WTC11 (cell line): ENCODE data around the gene ALDH3B1. TPM values are rescaled to one million over a fixed set of nuclear protein-coding genes. Genes with fewer than 3 reads are reported as not detected.

Source experiments
- ATAC-seq: fragments of 200-7000 bp; cut with Tn5 transposase; 2 replicates; pipeline ENCODE4 v1.10.0; 2021; ENCODE audit warnings: mild to moderate bottlenecking, moderate library complexity
- CTCF ChIA-PET: fragments of 300-600 bp; sonication (Branson Sonifier 250); formaldehyde crosslinking; loops from one replicate; lab custom pipeline; 2021; ENCODE audit warnings: antibody characterized with exemption; lab: Charles Lee
- POLR2A ChIA-PET: fragments of 350-600 bp; sonication (Branson Sonifier 250); formaldehyde crosslinking; loops from one replicate; lab custom pipeline; 2021; ENCODE audit warnings: antibody characterized with exemption; lab: Charles Lee
- DNase-seq: peaks from one replicate; pipeline ENCODE4 v3.0.0; 2021; ENCODE audit warnings: low spot score
- H3K27ac Mint-ChIP-seq: 2 replicates; pipeline ENCODE4 v1.8.0; 2021; ENCODE audit warnings: mixed read lengths
- H3K27me3 Mint-ChIP-seq: 2 replicates; pipeline ENCODE4 v1.8.0; 2021; ENCODE audit warnings: low read depth, mild to moderate bottlenecking, moderate library complexity, mixed read lengths
- H3K36me3 Mint-ChIP-seq: 2 replicates; pipeline ENCODE4 v1.8.0; 2021; ENCODE audit warnings: mixed read lengths
- H3K4me1 Mint-ChIP-seq: 2 replicates; pipeline ENCODE4 v1.8.0; 2022; ENCODE audit warnings: mixed read lengths
- H3K4me3 Mint-ChIP-seq: 2 replicates; pipeline ENCODE4 v1.8.0; 2021; ENCODE audit warnings: mild to moderate bottlenecking, moderate library complexity, mixed read lengths
- H3K9me3 Mint-ChIP-seq: 2 replicates; pipeline ENCODE4 v1.8.0; 2021; ENCODE audit warnings: mixed read lengths
- AFF4 ChIP-seq: sonication (generic); formaldehyde crosslinking; IDR thresholded peaks from 2 replicates; pipeline ENCODE4 v1.8.1; 2023; ENCODE audit warnings: mild to moderate bottlenecking, missing genetic modification reagents, borderline replicate concordance
- ATF1 ChIP-seq: sonication (generic); formaldehyde crosslinking; IDR thresholded peaks from 2 replicates; pipeline ENCODE4 v1.8.1; 2023; ENCODE audit warnings: mild to moderate bottlenecking, moderate library complexity, missing genetic modification reagents
- CREB1 ChIP-seq: sonication (generic); formaldehyde crosslinking; IDR thresholded peaks from 2 replicates; pipeline ENCODE4 v1.8.0; 2023; ENCODE audit warnings: mild to moderate bottlenecking, missing genetic modification reagents
- ESRRA ChIP-seq: sonication (generic); formaldehyde crosslinking; IDR thresholded peaks from 2 replicates; pipeline ENCODE4 v1.8.1; 2022; ENCODE audit warnings: mild to moderate bottlenecking, missing genetic modification reagents, borderline replicate concordance
- HMGXB4 ChIP-seq: sonication (generic); formaldehyde crosslinking; IDR thresholded peaks from 2 replicates; pipeline ENCODE4 v1.8.1; 2023; ENCODE audit warnings: mild to moderate bottlenecking, moderate library complexity, missing genetic modification reagents
- JUN ChIP-seq: sonication (generic); formaldehyde crosslinking; IDR thresholded peaks from 2 replicates; pipeline ENCODE4 v1.8.0; 2023; ENCODE audit warnings: mild to moderate bottlenecking, missing genetic modification reagents
- NR1H2 ChIP-seq: sonication (generic); formaldehyde crosslinking; IDR thresholded peaks from 2 replicates; pipeline ENCODE4 v1.9.0; 2021; ENCODE audit warnings: mild to moderate bottlenecking, moderate library complexity, missing genetic modification reagents
- NR3C1 ChIP-seq: sonication (generic); formaldehyde crosslinking; conservative IDR thresholded peaks from 2 replicates; pipeline ENCODE4 v1.8.1; 2023; ENCODE audit warnings: low read depth, mild to moderate bottlenecking, missing genetic modification reagents
- PRDM15 ChIP-seq: sonication (generic); formaldehyde crosslinking; IDR thresholded peaks from 2 replicates; pipeline ENCODE4 v1.8.0; 2022; ENCODE audit warnings: missing genetic modification reagents
- ZNF219 ChIP-seq: sonication (generic); formaldehyde crosslinking; IDR thresholded peaks from 2 replicates; pipeline ENCODE4 v1.8.0; 2023; ENCODE audit warnings: missing genetic modification reagents, mild to moderate bottlenecking, borderline replicate concordance
- ZNF263 ChIP-seq: sonication (generic); formaldehyde crosslinking; IDR thresholded peaks from 2 replicates; pipeline ENCODE4 v1.8.1; 2022; ENCODE audit warnings: low read depth, mild to moderate bottlenecking, moderate library complexity, missing genetic modification reagents
- ZNF423 ChIP-seq: fragments of 250-450 bp; sonication (Bioruptor Pico); IDR thresholded peaks from 2 replicates; pipeline ENCODE4 v2.1.2; 2022; ENCODE audit warnings: mild to moderate bottlenecking, moderate library complexity
- total RNA-seq: library from RNA; stranded (reverse); gene quantifications from 3 replicates; pipeline ENCODE4 v1.2.3, GENCODE V29; 2021
- TF ChIP-seq, protein P1 (sequence below): sonication (generic); formaldehyde crosslinking; IDR thresholded peaks from 2 replicates; pipeline ENCODE4 v1.8.1; 2022; ENCODE audit warnings: missing genetic modification reagents, borderline replicate concordance
- TF ChIP-seq, protein P2 (sequence below): sonication (generic); formaldehyde crosslinking; IDR thresholded peaks from 2 replicates; pipeline ENCODE4 v1.8.1; 2023; ENCODE audit warnings: mild to moderate bottlenecking, missing genetic modification reagents, moderate library complexity
- TF ChIP-seq, protein P3 (sequence below): sonication (generic); formaldehyde crosslinking; IDR thresholded peaks from 2 replicates; pipeline ENCODE4 v1.8.0; 2022; ENCODE audit warnings: mild to moderate bottlenecking, missing genetic modification reagents
- TF ChIP-seq, protein P4 (sequence below): fragments of 200-600 bp; IDR thresholded peaks from 2 replicates; pipeline ENCODE4 v1.8.0; 2022; ENCODE audit warnings: antibody characterized with exemption

The ALDH3B1 gene
- total RNA-seq, 1 experiment from 2014 or later, result 0.46 TPM

- Mint-ChIP-seq H3K27ac (no peak overlapping the region), H3K4me3 (no peak overlapping the region), H3K4me1 (peaks cover 19% of the 10 kb centered on the region), H3K27me3 (no peaks in the 10 kb centered on the region), H3K9me3 (no peaks in the 10 kb centered on the region), H3K36me3 (no peaks in the 10 kb centered on the region)
- ATAC-seq, result no peak
- POLR2A ChIA-PET, result no interaction called here
- TF ChIP-seq, protein P1, sequence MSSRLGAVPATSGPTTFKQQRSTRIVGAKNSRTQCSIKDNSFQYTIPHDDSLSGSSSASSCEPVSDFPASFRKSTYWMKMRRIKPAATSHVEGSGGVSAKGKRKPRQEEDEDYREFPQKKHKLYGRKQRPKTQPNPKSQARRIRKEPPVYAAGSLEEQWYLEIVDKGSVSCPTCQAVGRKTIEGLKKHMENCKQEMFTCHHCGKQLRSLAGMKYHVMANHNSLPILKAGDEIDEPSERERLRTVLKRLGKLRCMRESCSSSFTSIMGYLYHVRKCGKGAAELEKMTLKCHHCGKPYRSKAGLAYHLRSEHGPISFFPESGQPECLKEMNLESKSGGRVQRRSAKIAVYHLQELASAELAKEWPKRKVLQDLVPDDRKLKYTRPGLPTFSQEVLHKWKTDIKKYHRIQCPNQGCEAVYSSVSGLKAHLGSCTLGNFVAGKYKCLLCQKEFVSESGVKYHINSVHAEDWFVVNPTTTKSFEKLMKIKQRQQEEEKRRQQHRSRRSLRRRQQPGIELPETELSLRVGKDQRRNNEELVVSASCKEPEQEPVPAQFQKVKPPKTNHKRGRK, result no peak
- TF ChIP-seq ZNF219 (CRISPR knock-in tag) (no peak), NR1H2 (CRISPR knock-in tag) (no peak), JUN (CRISPR knock-in tag) (no peak), PRDM15 (CRISPR knock-in tag) (no peak), ATF1 (CRISPR knock-in tag) (no peak)
- CTCF ChIA-PET, result no interaction called here
- no peak for DNase-seq
Observed at GRCh38 chr11:68012044-68012842, 2.1 kb downstream of the ALDH3B1 start.

- Mint-ChIP-seq H3K4me3 (no peak overlapping the region), H3K36me3 (no peaks in the 10 kb centered on the region), H3K4me1 (peaks cover 19% of the 10 kb centered on the region), H3K27me3 (no peaks in the 10 kb centered on the region), H3K9me3 (no peaks in the 10 kb centered on the region), H3K27ac (no peak overlapping the region; the same call in 1 of the 2 replicates)
- no peak for ATAC-seq
- ChIA-PET CTCF (no interaction called here), POLR2A (no interaction called here)
- no peak for DNase-seq
- TF ChIP-seq CREB1 (CRISPR knock-in tag), result no peak
- TF ChIP-seq, protein P2, sequence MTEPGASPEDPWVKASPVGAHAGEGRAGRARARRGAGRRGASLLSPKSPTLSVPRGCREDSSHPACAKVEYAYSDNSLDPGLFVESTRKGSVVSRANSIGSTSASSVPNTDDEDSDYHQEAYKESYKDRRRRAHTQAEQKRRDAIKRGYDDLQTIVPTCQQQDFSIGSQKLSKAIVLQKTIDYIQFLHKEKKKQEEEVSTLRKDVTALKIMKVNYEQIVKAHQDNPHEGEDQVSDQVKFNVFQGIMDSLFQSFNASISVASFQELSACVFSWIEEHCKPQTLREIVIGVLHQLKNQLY, result no peak
- TF ChIP-seq, protein P3, sequence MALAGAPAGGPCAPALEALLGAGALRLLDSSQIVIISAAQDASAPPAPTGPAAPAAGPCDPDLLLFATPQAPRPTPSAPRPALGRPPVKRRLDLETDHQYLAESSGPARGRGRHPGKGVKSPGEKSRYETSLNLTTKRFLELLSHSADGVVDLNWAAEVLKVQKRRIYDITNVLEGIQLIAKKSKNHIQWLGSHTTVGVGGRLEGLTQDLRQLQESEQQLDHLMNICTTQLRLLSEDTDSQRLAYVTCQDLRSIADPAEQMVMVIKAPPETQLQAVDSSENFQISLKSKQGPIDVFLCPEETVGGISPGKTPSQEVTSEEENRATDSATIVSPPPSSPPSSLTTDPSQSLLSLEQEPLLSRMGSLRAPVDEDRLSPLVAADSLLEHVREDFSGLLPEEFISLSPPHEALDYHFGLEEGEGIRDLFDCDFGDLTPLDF, result no peak
- no peak for TF ChIP-seq ZNF423 (CRISPR knock-in tag)
- no peak for TF ChIP-seq NR3C1
- TF ChIP-seq, protein P4, sequence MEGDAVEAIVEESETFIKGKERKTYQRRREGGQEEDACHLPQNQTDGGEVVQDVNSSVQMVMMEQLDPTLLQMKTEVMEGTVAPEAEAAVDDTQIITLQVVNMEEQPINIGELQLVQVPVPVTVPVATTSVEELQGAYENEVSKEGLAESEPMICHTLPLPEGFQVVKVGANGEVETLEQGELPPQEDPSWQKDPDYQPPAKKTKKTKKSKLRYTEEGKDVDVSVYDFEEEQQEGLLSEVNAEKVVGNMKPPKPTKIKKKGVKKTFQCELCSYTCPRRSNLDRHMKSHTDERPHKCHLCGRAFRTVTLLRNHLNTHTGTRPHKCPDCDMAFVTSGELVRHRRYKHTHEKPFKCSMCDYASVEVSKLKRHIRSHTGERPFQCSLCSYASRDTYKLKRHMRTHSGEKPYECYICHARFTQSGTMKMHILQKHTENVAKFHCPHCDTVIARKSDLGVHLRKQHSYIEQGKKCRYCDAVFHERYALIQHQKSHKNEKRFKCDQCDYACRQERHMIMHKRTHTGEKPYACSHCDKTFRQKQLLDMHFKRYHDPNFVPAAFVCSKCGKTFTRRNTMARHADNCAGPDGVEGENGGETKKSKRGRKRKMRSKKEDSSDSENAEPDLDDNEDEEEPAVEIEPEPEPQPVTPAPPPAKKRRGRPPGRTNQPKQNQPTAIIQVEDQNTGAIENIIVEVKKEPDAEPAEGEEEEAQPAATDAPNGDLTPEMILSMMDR, result no peak
- TF ChIP-seq HMGXB4, result no peak
- no peak for TF ChIP-seq AFF4 (CRISPR knock-in tag)
- no peak for TF ChIP-seq ESRRA (CRISPR knock-in tag)
- no peak for TF ChIP-seq ZNF263 (CRISPR knock-in tag)
Observed at GRCh38 chr11:68012843-68013610, 2.9 kb downstream of the ALDH3B1 start.
